ENCODE measurements around the gene PPP1R15A. TPM values are rescaled to one million over a fixed set of nuclear protein-coding genes. Genes with fewer than 3 reads are reported as not detected.
A peak's percentile ranks its signal among the peaks of the same experiment; 100 is the strongest.
"Not testable (repeated sequence)": the region's sequence is repeated elsewhere in the genome, so short reads cannot be mapped to it uniquely, and the experiment has no call there.

The PPP1R15A gene
- total RNA-seq, 2 experiments from 2014 or later = 32.1 to 89.7 TPM

DNA sequence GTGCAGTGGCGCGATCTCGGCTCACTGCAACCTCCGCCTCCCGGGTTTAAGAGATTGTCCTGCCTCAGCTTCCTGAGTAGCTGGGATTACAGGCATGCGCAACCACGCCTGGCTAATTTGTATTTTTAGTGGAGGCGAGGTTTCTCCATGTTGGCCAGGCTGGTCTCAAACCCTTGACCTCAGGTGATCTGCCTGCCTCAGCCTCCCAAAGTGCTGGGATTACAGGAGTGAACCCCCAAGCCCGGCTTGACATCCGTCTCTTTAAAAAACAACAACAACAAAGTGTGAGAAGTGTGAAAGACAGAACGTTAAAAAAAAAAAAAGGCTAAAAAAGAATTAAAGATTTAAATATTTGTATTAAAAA, 27.1 kb downstream of the PPP1R15A start:
- H3K36me3 Mint-ChIP-seq = peaks cover 26% of the 10 kb centered on the region
- CTCF ChIA-PET = interaction anchor here (0.9 to 2.6 kb wide), 11 partner anchors 22 to 198 kb away, joined by 3 to 16 read pairs (median 6); partner anchors contain the start of genes HSD17B14 and PPP1R15A
- not testable (repeated sequence) for DNase-seq; H3K9me3 Mint-ChIP-seq (ENCODE audit: low read depth); ATAC-seq
- H3K4me3 Mint-ChIP-seq = peak overlapping the region; percentile 98
- peaks cover 23% of the 10 kb centered on the region for H3K27me3 Mint-ChIP-seq
- peak overlapping the region; percentile 98 for H3K27ac Mint-ChIP-seq
- peaks cover 37% of the 10 kb centered on the region for H3K4me1 Mint-ChIP-seq

DNA sequence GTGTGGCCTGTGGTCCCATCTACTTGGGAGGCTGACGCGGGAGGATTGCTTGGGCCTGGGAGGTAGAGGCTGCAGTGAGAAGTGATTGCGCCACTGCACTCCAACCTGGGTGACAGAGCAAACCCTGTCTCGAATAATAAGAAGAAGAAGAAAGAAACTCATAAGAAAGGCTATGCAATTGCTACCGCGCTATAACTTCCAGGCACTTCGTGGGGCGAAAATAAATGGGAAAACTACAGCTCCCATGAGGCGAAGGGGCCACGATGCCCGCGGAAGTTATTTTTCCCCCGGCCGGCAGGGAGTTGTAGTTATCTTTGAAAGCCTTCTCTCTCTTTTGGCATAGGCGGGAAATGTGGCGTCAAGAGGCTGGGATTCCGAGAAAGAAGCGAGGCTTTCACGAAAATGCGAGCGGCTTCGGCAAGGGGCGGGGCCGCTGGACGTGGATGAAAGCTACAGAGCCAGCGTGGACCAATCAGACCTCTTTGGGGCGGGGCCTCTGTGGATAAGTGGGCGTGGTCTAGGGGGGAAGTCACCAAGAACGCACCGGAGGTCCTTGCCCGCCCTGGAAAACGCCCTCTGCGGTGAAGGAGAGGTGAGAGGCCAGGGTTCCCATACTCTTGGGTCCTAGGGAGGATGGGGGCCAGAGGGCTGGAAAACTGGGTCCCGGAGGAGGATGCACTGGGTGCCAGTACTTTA, 27.7 kb downstream of the PPP1R15A start, which contains the start of gene NUCB1:
TSS of gene NUCB1 (plus strand) at position 532 of the 696 bp plus-strand sequence. CDS start 485 bp downstream, outside the sequence.
- Mint-ChIP-seq H3K27ac (peak within 1 kb of the TSS; percentile 98), H3K36me3 (peaks cover 30% of the 10 kb centered on the region), H3K9me3 (ENCODE audit: low read depth) (no peaks in the 10 kb centered on the region), H3K4me3 (peak within 1 kb of the TSS; percentile 98), H3K27me3 (peaks cover 17% of the 10 kb centered on the region), H3K4me1 (peaks cover 33% of the 10 kb centered on the region)
- DNase-seq (peak; percentile 100), ATAC-seq (peak; percentile 92)
- CTCF ChIA-PET = interaction anchor here (0.9 to 2.6 kb wide), 14 partner anchors 14 to 509 kb away, joined by 3 to 16 read pairs (median 6); partner anchors contain the start of genes HSD17B14, KDELR1 and PPP1R15A

DNA sequence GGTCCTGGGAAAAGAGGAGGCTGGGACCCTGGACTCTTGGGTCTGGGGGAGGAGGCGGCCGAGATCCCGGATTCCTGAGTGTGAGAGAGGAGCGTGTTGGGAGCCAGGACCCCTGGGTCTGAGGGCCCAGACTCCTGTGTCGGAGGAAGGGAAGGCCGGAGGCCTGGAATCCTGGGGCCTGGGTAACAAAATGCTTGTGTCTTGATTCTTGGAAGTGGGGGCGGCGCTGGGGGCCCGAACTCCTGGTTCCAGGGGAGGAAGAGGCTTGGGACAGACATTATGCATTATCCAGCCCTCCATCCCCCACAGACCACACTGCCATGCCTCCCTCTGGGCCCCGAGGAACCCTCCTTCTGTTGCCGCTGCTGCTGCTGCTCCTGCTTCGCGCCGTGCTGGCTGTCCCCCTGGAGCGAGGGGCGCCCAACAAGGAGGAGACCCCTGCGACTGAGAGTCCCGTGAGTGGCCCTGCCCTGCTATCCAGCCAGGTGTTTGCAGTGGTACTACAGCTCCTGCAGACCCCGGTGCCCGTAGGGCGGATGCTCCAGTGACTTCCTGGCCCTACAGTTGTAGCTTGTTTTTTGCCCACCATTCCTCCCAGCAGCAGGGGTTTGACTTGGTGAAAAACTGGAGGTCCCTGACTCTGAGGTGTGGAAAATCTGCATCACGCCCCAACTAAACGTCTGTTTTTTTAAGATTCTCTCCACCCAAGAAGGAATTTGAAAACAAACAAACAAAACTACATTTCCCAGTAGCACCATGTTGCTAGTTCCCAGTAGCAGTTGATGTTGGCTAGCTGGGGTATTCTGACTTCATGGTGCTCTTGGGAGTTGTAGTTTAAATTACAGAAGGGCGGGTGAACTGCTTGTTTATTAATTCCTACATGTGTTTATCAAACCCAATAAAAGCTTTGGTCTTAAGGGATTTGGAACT, 28.5 kb downstream of the PPP1R15A start:
- Mint-ChIP-seq H3K27me3 (peaks cover 9% of the 10 kb centered on the region), H3K4me3 (peak overlapping the region; percentile 98), H3K36me3 (peaks cover 37% of the 10 kb centered on the region), H3K27ac (peak overlapping the region; percentile 98), H3K9me3 (ENCODE audit: low read depth) (no peaks in the 10 kb centered on the region), H3K4me1 (peaks cover 32% of the 10 kb centered on the region)
- peak; percentile 26 for ATAC-seq
- CTCF ChIA-PET = interaction anchor here (0.7 to 2.6 kb wide), 16 partner anchors 14 to 510 kb away, joined by 3 to 16 read pairs (median 4); partner anchors contain the start of genes BAX, HSD17B14, KDELR1 and PPP1R15A
- DNase-seq = peak; percentile 54

DNA sequence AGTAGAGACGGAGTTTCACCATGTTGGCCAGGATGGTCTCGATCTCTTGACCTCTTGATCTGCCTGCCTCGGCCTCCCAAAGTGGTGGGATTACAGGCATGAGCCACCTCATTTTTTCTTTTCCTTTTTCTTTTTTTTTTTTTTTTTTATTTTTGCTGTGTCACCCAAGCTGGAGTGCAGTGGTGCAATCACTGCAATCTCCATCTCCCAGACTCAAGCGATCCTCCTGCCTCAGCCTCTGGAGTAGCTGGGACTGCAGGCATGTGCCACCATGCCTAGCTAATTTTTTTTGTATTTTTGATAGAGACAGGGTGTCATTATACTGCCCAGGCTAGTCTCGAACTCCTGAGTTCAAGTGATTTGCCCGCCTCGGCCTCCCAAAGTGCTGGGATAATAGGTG, 30.1 kb downstream of the PPP1R15A start:
- DNase-seq; ATAC-seq; H3K27ac Mint-ChIP-seq; H3K4me3 Mint-ChIP-seq; H3K9me3 Mint-ChIP-seq (ENCODE audit: low read depth); H3K27me3 Mint-ChIP-seq: not testable (repeated sequence)
- Mint-ChIP-seq H3K4me1 (peaks cover 27% of the 10 kb centered on the region), H3K36me3 (peaks cover 45% of the 10 kb centered on the region)
- CTCF ChIA-PET = interaction anchor here (1.7 kb wide), 1 partner anchor 107 kb away, joined by 3 read pairs; no protein-coding TSS in a partner anchor

DNA sequence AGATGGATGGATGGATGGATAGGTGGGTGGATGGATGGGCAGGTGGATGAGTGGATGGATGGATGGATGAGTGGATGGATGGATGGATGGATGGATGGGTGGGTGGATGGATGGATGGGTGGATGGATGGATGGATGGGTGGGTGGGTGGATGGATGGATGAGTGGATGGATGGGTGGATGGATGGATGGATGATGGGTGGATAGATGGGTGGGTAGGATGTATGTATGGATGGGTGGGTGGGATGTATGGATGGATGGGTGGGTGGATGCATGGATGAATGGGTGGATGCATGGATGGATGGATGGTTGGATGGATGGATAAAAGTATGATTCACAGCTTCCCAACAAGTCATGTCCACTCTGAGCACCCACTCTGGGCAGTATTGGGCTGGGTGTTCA, 31.6 kb downstream of the PPP1R15A start:
- H3K9me3 Mint-ChIP-seq (ENCODE audit: low read depth); H3K27me3 Mint-ChIP-seq; H3K4me3 Mint-ChIP-seq; H3K27ac Mint-ChIP-seq; CTCF ChIA-PET; ATAC-seq; DNase-seq: not testable (repeated sequence)
- Mint-ChIP-seq H3K4me1 (peaks cover 27% of the 10 kb centered on the region), H3K36me3 (peaks cover 56% of the 10 kb centered on the region)

DNA sequence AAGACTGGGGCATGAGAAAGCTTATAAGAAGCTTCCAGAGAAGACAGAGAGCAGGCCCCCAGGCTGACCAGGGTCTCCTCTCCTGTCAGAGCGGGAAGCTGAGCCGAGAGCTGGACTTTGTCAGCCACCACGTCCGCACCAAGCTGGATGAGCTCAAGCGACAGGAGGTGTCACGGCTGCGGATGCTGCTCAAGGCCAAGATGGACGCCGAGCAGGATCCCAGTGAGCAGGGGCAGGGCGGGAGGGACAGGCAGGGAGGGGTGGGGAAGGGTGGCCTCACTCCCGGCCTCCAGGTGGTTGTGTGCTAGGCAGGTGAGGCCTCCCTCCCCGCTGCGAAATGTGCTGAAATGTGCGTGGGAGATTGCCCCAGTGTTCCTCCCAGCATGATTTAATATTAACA, 33.4 kb downstream of the PPP1R15A start:
- Mint-ChIP-seq H3K27me3 (no peaks in the 10 kb centered on the region), H3K36me3 (peaks cover 64% of the 10 kb centered on the region), H3K9me3 (ENCODE audit: low read depth) (no peaks in the 10 kb centered on the region), H3K4me1 (peaks cover 20% of the 10 kb centered on the region), H3K27ac (no peak overlapping the region), H3K4me3 (no peak overlapping the region)
- no peak for ATAC-seq
- DNase-seq = no peak
- CTCF ChIA-PET = no interaction called here

DNA sequence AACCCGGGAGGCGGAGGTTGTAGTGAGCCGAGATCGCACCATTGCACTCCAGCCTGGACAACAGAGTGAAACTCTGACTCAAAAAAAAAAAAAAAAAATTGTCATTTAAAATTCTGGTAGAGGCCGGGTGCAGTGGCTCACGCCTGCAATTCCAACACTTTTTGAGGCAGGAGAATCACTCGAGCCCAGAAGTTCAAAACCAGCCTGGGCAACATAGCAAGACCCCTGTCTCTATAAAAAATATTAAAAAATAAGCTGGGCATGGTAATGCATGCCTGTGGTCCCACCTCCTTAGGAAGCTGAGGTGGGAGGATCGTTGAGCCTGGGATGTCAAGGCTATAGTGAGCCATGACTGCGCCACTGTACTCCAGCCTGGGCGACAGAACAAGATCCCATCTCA, 34.1 kb downstream of the PPP1R15A start:
- H3K36me3 Mint-ChIP-seq = peaks cover 63% of the 10 kb centered on the region
- peaks cover 15% of the 10 kb centered on the region for H3K4me1 Mint-ChIP-seq
- H3K27ac Mint-ChIP-seq = no peak overlapping the region
- ATAC-seq (no peak), DNase-seq (no peak)
- H3K4me3 Mint-ChIP-seq = no peak overlapping the region
- CTCF ChIA-PET = no interaction called here
- no peaks in the 10 kb centered on the region for H3K9me3 Mint-ChIP-seq (ENCODE audit: low read depth)
- H3K27me3 Mint-ChIP-seq = no peaks in the 10 kb centered on the region

DNA sequence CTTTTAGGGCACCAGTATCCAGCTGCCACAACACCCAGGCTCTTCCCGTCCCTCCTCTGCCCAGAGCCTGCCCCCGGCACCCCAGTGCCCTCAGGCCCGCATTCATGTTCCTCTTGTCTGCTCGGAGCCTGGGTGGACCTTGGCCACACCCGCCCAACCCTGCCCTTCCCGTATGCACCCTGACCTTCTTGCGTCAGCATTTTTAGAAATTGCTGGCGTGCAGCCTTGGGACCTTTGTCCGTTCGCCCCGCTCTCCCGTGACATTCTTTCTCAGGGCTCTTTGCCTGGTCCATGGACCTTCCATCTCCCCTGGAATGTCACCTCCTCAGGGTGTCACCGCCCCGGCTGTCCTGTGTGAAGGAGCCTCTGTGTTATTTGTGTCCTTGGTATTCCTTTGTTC, 35.5 kb downstream of the PPP1R15A start:
- peaks cover 64% of the 10 kb centered on the region for H3K36me3 Mint-ChIP-seq
- H3K4me1 Mint-ChIP-seq = peaks cover 5% of the 10 kb centered on the region
- H3K9me3 Mint-ChIP-seq (ENCODE audit: low read depth) = no peaks in the 10 kb centered on the region
- CTCF ChIA-PET = no interaction called here
- no peak overlapping the region for H3K27ac Mint-ChIP-seq
- no peak overlapping the region for H3K4me3 Mint-ChIP-seq
- DNase-seq (no peak), ATAC-seq (no peak)
- H3K27me3 Mint-ChIP-seq = no peaks in the 10 kb centered on the region

DNA sequence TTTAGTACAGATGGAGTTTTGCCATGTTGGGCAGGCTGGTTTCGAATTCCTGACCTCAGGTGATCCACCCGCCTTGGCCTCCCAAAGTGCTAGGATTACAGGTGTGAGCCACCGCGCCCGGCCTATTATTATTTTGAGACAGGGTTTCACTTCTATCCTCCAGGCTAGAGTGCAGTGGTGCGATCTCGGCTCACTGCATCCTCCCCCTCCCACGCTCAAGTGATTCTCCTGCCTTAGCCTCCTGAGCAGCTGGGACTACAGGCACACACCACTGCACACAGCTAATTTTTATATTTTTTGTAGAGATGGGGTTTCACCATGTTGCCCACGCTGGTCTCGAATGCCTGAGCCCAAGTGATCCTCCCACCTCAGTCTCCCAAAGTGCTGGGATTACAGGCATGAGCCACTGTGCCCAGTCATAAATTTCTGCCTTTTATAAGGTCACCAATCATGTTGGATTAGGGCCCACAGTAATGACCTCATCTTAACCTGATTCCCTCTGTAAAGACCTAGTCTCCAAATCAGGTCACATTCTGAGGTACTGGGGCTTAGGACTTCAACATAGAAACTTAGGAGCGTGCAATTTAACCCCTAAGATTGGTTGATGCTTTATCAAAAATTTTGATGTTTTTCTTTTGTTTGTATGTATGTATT, 37.3 kb downstream of the PPP1R15A start:
- peaks cover 69% of the 10 kb centered on the region for H3K36me3 Mint-ChIP-seq
- H3K4me1 Mint-ChIP-seq; H3K27ac Mint-ChIP-seq; H3K9me3 Mint-ChIP-seq (ENCODE audit: low read depth); ATAC-seq; H3K4me3 Mint-ChIP-seq; DNase-seq; CTCF ChIA-PET; H3K27me3 Mint-ChIP-seq: not testable (repeated sequence)

DNA sequence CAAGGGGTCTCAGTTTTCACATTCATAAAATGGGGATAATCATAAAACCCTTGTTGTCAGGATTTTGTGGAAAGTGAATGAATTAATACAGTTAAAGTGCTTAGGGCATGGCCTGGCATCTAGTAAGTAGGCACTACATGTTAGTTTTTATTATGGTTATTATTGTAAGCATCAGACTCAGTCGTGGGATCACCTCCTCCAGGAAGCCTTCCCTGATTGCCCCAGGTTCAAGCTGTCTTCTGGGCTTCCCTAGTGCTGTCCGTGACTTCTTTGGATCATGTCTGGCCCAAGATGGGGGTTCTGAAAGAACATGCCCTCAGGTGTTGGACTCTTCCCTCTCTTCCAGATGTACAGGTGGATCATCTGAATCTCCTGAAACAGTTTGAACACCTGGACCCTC, 38.6 kb downstream of the PPP1R15A start:
- H3K4me1 Mint-ChIP-seq = no peaks in the 10 kb centered on the region
- no peak for DNase-seq
- no peak overlapping the region for H3K4me3 Mint-ChIP-seq
- no peak for ATAC-seq
- no peaks in the 10 kb centered on the region for H3K9me3 Mint-ChIP-seq (ENCODE audit: low read depth)
- CTCF ChIA-PET = interaction anchor here (0.7 kb wide), 1 partner anchor 60 kb away, joined by 4 read pairs; no protein-coding TSS in a partner anchor
- no peak overlapping the region for H3K27ac Mint-ChIP-seq
- H3K27me3 Mint-ChIP-seq = no peaks in the 10 kb centered on the region
- H3K36me3 Mint-ChIP-seq = peaks cover 60% of the 10 kb centered on the region

DNA sequence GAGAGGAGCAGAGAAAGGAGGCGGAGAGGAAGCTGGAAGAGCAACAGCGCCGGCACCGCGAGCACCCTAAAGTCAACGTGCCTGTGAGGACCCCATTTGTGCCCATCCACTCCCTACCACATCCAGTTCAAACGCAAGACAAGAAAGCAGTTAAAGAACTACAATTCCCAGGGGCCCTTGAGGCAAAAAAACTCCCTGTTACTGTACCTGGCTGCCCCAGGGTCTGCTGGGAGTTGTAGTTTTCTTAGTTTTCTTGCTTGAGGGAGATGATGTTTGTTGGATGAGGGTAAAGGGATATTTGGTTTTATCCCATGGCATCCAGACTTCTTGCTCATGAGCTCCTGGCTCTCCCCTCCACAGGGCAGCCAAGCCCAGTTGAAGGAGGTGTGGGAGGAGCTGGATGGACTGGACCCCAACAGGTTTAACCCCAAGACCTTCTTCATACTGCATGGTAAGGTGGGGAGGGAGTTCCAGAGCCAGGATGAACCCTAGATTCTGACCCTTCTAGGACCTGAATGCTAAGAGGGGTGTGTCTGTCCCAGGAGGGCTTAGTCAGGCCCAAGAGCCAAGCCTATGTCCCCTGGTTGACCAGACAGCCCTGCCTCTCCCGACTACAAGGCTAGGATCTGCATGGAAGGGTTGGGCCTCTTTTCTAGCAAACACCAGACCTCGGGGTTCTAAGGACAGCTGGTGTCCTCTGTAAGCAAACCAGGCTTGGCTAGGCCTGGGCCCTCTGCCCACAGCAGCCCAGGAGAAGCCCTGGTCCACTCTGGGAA, 41.1 kb downstream of the PPP1R15A start:
- CTCF ChIA-PET = interaction anchor here (0.9 kb wide), 1 partner anchor 11 kb away, joined by 9 read pairs; no protein-coding TSS in a partner anchor
- DNase-seq = no peak

DNA sequence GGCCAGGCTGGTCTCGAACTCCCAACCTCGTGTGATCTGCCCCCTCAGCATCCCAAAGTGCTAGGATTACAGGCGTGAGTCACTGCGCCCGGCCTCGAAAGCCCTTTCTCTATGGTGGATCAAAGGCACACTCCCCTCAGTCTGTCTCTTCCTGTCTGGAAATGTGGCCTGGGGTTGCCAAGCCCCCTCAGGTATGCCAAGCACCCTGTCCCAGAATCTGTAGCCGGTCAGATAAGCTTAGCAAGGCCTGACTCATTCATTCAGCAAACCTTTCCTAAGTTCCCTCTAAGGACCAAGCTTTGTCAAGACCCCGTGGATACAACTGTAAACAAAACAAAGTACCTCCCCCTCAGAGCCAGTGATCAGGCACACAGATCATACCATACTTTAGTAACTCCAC, 42.0 kb downstream of the PPP1R15A start:
- Mint-ChIP-seq H3K4me1 (peaks cover 2% of the 10 kb centered on the region), H3K27ac (no peak overlapping the region), H3K36me3 (peaks cover 48% of the 10 kb centered on the region), H3K4me3 (no peak overlapping the region), H3K27me3 (no peaks in the 10 kb centered on the region), H3K9me3 (ENCODE audit: low read depth) (no peaks in the 10 kb centered on the region)
- CTCF ChIA-PET = interaction anchor here (0.9 kb wide), 1 partner anchor 11 kb away, joined by 9 read pairs; no protein-coding TSS in a partner anchor
- DNase-seq (no peak), ATAC-seq (no peak)

More for the DNA sequence above, 41.1 kb downstream of the PPP1R15A start:
- Mint-ChIP-seq H3K9me3 (ENCODE audit: low read depth) (no peaks in the 10 kb centered on the region), H3K36me3 (peaks cover 49% of the 10 kb centered on the region), H3K27me3 (no peaks in the 10 kb centered on the region), H3K4me1 (peaks cover 2% of the 10 kb centered on the region), H3K4me3 (no peak overlapping the region), H3K27ac (no peak overlapping the region)
- peak; percentile 69 for ATAC-seq
